ENCODE data around the gene TYW1B. TPM values are rescaled to one million over a fixed set of nuclear protein-coding genes. Genes with fewer than 3 reads are reported as not detected.
"Not testable (repeated sequence)": the region's sequence is repeated elsewhere in the genome, so short reads cannot be mapped to it uniquely, and the experiment has no call there.

Gene TYW1B
- polyA plus RNA-seq, 4 donors = 2.9 to 8.0 (median 3.2) TPM

- not testable (repeated sequence) for DNase-seq (ENCODE audit: low read depth in 4 of 4, low spot score in 3 of 4)
Observed at GRCh38 chr7:72816370-72817157, 11.4 kb downstream of the TYW1B start.

GRCh38 chr7:72810437-72810836 is 17.6 kb downstream of the TYW1B start:
- not testable (repeated sequence) for DNase-seq (ENCODE audit: low read depth in 4 of 4, low spot score in 3 of 4)

- not testable (repeated sequence) for DNase-seq (ENCODE audit: low read depth in 4 of 4, low spot score in 3 of 4)
Observed at GRCh38 chr7:72808511-72808910, 19.5 kb downstream of the TYW1B start.

GRCh38 chr7:72806851-72807250 is 21.1 kb downstream of the TYW1B start:
- DNase-seq (ENCODE audit: low read depth in 4 of 4, low spot score in 3 of 4) = not testable (repeated sequence)

GRCh38 chr7:72805526-72806494 is 22.2 kb downstream of the TYW1B start:
- DNase-seq (ENCODE audit: low read depth in 4 of 4, low spot score in 3 of 4) = no peak

GRCh38 chr7:72803778-72804177 is 24.2 kb downstream of the TYW1B start:
- DNase-seq (ENCODE audit: low read depth in 4 of 4, low spot score in 3 of 4) = not testable (repeated sequence)

GRCh38 chr7:72801564-72801963 is 26.4 kb downstream of the TYW1B start:
- DNase-seq (ENCODE audit: low read depth in 4 of 4, low spot score in 3 of 4) = not testable (repeated sequence)

- not testable (repeated sequence) for DNase-seq (ENCODE audit: low read depth in 4 of 4, low spot score in 3 of 4)
Observed at GRCh38 chr7:72795401-72795800, 32.6 kb downstream of the TYW1B start.

GRCh38 chr7:72793791-72794190 is 34.2 kb downstream of the TYW1B start:
- no peak for DNase-seq (ENCODE audit: low read depth in 4 of 4, low spot score in 3 of 4)

GRCh38 chr7:72790698-72791060 is 37.3 kb downstream of the TYW1B start:
- DNase-seq (ENCODE audit: low read depth in 4 of 4, low spot score in 3 of 4) = not testable (repeated sequence)

- DNase-seq (ENCODE audit: low read depth in 4 of 4, low spot score in 3 of 4) = not testable (repeated sequence)
Observed at GRCh38 chr7:72790048-72790697, 37.8 kb downstream of the TYW1B start.

- no peak for DNase-seq (ENCODE audit: low read depth in 4 of 4, low spot score in 3 of 4)
Observed at GRCh38 chr7:72785166-72785955, 42.6 kb downstream of the TYW1B start.

GRCh38 chr7:72783601-72784370 is 44.2 kb downstream of the TYW1B start:
- peak in 1 of 4 donors; percentile 2 for DNase-seq (ENCODE audit: low read depth in 4 of 4, low spot score in 3 of 4)

- no peak for DNase-seq (ENCODE audit: low read depth in 4 of 4, low spot score in 3 of 4)
Observed at GRCh38 chr7:72781631-72782030, 46.4 kb downstream of the TYW1B start.

GRCh38 chr7:72781161-72781560 is 46.8 kb downstream of the TYW1B start:
- DNase-seq (ENCODE audit: low read depth in 4 of 4, low spot score in 3 of 4) = no peak

GRCh38 chr7:72780289-72780894 is 47.6 kb downstream of the TYW1B start:
- not testable (repeated sequence) for DNase-seq (ENCODE audit: low read depth in 4 of 4, low spot score in 3 of 4)

GRCh38 chr7:72777167-72777566 is 50.8 kb downstream of the TYW1B start:
- DNase-seq (ENCODE audit: low read depth in 4 of 4, low spot score in 3 of 4) = not testable (repeated sequence)

GRCh38 chr7:72772627-72773026 is 55.4 kb downstream of the TYW1B start:
- not testable (repeated sequence) for DNase-seq (ENCODE audit: low read depth in 4 of 4, low spot score in 3 of 4)

GRCh38 chr7:72766994-72767393 is 61.0 kb downstream of the TYW1B start:
- DNase-seq (ENCODE audit: low read depth in 4 of 4, low spot score in 3 of 4) = not testable (repeated sequence)

Measured in right renal pelvis (tissue), 4 donors.